Suprapubic skin (tissue), 4 donors: ENCODE data around the gene OCRL.

Experiments used
- EP300 ChIP-seq: sonication (generic); formaldehyde crosslinking; IDR thresholded peaks from one replicate; pipeline ENCODE4 v1.6.1; 2017; ENCODE audit warnings: antibody characterized with exemption
- POLR2A ChIP-seq, 2 donors: fragments of 450-650 bp; IDR thresholded peaks; one replicate each; pipeline ENCODE4 v1.6.1; 2017; ENCODE audit warnings: antibody characterized with exemption in 2 of 2, mild to moderate bottlenecking in 2 of 2, moderate library complexity in 2 of 2
- POLR2AphosphoS5 ChIP-seq, 3 donors: sonication (generic); formaldehyde crosslinking; IDR thresholded peaks; one replicate each; pipeline ENCODE4 v1.6.1; 2017; ENCODE audit warnings: antibody characterized with exemption in 3 of 3
- TF ChIP-seq, protein P1 (sequence below), 2 donors: fragments of 200-600 bp in 1 of 2; fragments of 450-650 bp in 1 of 2; sonication (generic) in 1 of 2; IDR thresholded peaks; one replicate each; pipeline ENCODE4 v1.5.1; 2016 to 2019; ENCODE audit warnings: antibody characterized with exemption in 2 of 2, mild to moderate bottlenecking in 1 of 2, moderate library complexity in 1 of 2

DNA sequence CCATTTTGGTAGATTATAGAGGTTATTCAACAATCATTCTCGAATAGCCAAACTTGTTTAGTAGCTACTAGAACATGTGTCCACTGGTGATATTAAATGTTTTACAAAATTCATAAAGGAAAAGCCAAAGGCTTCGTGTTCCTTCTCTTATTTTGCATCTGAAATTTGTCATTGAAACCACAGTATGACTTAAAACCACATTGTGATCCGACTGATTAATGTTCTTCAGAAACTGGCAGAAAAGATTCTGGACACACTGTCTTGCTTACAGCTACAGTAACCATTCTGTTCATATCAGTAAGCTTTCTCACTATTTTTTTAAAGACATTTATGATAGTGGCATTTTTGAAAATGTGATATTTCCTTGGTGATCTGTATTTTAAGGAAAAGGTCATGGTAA lies 14.2 kb upstream of the OCRL start:
- TF ChIP-seq, protein P1, sequence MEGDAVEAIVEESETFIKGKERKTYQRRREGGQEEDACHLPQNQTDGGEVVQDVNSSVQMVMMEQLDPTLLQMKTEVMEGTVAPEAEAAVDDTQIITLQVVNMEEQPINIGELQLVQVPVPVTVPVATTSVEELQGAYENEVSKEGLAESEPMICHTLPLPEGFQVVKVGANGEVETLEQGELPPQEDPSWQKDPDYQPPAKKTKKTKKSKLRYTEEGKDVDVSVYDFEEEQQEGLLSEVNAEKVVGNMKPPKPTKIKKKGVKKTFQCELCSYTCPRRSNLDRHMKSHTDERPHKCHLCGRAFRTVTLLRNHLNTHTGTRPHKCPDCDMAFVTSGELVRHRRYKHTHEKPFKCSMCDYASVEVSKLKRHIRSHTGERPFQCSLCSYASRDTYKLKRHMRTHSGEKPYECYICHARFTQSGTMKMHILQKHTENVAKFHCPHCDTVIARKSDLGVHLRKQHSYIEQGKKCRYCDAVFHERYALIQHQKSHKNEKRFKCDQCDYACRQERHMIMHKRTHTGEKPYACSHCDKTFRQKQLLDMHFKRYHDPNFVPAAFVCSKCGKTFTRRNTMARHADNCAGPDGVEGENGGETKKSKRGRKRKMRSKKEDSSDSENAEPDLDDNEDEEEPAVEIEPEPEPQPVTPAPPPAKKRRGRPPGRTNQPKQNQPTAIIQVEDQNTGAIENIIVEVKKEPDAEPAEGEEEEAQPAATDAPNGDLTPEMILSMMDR (IDR thresholded peaks at IDR 0.05): no peak
- no peak for TF ChIP-seq POLR2AphosphoS5 (IDR thresholded peaks at IDR 0.05)
- TF ChIP-seq EP300: no peak
- no peak for TF ChIP-seq POLR2A (IDR thresholded peaks at IDR 0.05)
